Karpas-422 (cell line): Measurements from ENCODE around the gene ARHGAP22. TPM values are rescaled to one million over a fixed set of nuclear protein-coding genes. Genes with fewer than 3 reads are reported as not detected.

Experiments used
- DNase-seq: peaks from one replicate; pipeline ENCODE4 v3.0.0-alpha.2; 2015
- H2AFZ ChIP-seq: fragments of 200-600 bp; sonication (generic); 2 replicates; pipeline ENCODE4 v1.6.1; 2014; ENCODE audit warnings: antibody characterized with exemption, low read length, mixed read lengths
- H3K27ac ChIP-seq: fragments of 200-600 bp; sonication (generic); 2 replicates; pipeline ENCODE4 v1.5.1; 2014; ENCODE audit warnings: mild to moderate bottlenecking, low read length, moderate library complexity
- H3K27me3 ChIP-seq: fragments of 200-600 bp; sonication (generic); 2 replicates; pipeline ENCODE4 v1.6.1; 2014; ENCODE audit warnings: low read length, mixed read lengths
- H3K36me3 ChIP-seq: fragments of 200-600 bp; sonication (generic); 2 replicates; pipeline ENCODE4 v1.6.1; 2014; ENCODE audit warnings: low read length, mixed read lengths; ENCODE audit not compliant: insufficient read depth
- H3K4me1 ChIP-seq: fragments of 200-600 bp; sonication (generic); 2 replicates; pipeline ENCODE4 v1.6.1; 2014; ENCODE audit warnings: mild to moderate bottlenecking, low read length, mixed read lengths
- H3K4me2 ChIP-seq: fragments of 200-600 bp; sonication (generic); 2 replicates; pipeline ENCODE4 v1.6.1; 2014; ENCODE audit warnings: low read length, low read depth, mild to moderate bottlenecking; ENCODE audit not compliant: poor library complexity, severe bottlenecking
- H3K4me3 ChIP-seq: fragments of 200-600 bp; sonication (generic); 2 replicates; pipeline ENCODE4 v1.5.1; 2014; ENCODE audit warnings: mild to moderate bottlenecking, antibody characterized with exemption, low read length, mixed read lengths
- H3K79me2 ChIP-seq: fragments of 200-600 bp; sonication (generic); 2 replicates; pipeline ENCODE4 v1.6.1; 2014; ENCODE audit warnings: mild to moderate bottlenecking, low read length, mixed read lengths
- H3K9ac ChIP-seq: fragments of 200-600 bp; sonication (generic); 2 replicates; pipeline ENCODE4 v1.6.0; 2014; ENCODE audit warnings: low read length
- H3K9me2 ChIP-seq: fragments of 200-600 bp; sonication (generic), shearing (Covaris generic); replicated peaks from 2 replicates; pipeline ENCODE4 v1.6.0; 2014; ENCODE audit warnings: mild to moderate bottlenecking, low read length, moderate library complexity; ENCODE audit not compliant: insufficient read depth
- H3K9me3 ChIP-seq: fragments of 300-700, 200-600 bp; sonication (generic); 2 replicates; pipeline ENCODE4 v1.6.1; 2014; ENCODE audit warnings: low read length, mixed read lengths
- H4K20me1 ChIP-seq: fragments of 200-600 bp; sonication (generic); 2 replicates; pipeline ENCODE4 v1.6.1; 2014; ENCODE audit warnings: mild to moderate bottlenecking, antibody characterized with exemption, low read length, low read depth; ENCODE audit not compliant: insufficient read depth
- total RNA-seq: library from RNA; depleted of rRNA; stranded (reverse); fragments of >200 nt; shearing (Covaris generic); gene quantifications from 2 replicates; pipeline ENCODE4 v1.2.3, GENCODE V29; 2014; ENCODE audit warnings: low replicate concordance

ARHGAP22 gene
- total RNA-seq, 1 experiment from 2014 or later: 0.07 TPM

GRCh38 chr10:48412933-48413332 is 191.9 kb downstream of the ARHGAP22 start:
- Histone ChIP-seq H3K4me2 (no peak overlapping the region), H3K79me2 (no peaks in the 10 kb centered on the region), H3K9ac (no peak overlapping the region), H3K27ac (no peak overlapping the region), H2AFZ (no peak overlapping the region), H4K20me1 (no peaks in the 10 kb centered on the region), H3K9me2 (no peaks in the 10 kb centered on the region), H3K4me3 (no peak overlapping the region), H3K9me3 (no peaks in the 10 kb centered on the region), H3K27me3 (no peaks in the 10 kb centered on the region), H3K36me3 (no peaks in the 10 kb centered on the region), H3K4me1 (no peaks in the 10 kb centered on the region)
- DNase-seq: no peak

GRCh38 chr10:48412081-48412480 is 192.8 kb downstream of the ARHGAP22 start:
- no peaks in the 10 kb centered on the region for H3K27me3 ChIP-seq
- no peak overlapping the region for H3K9ac ChIP-seq
- H3K36me3 ChIP-seq: no peaks in the 10 kb centered on the region
- H3K9me2 ChIP-seq: no peaks in the 10 kb centered on the region
- no peak overlapping the region for H3K27ac ChIP-seq
- no peak for DNase-seq
- no peaks in the 10 kb centered on the region for H3K79me2 ChIP-seq
- no peaks in the 10 kb centered on the region for H3K9me3 ChIP-seq
- no peak overlapping the region for H3K4me2 ChIP-seq
- H4K20me1 ChIP-seq: no peaks in the 10 kb centered on the region
- no peak overlapping the region for H3K4me3 ChIP-seq
- H3K4me1 ChIP-seq: no peaks in the 10 kb centered on the region
- no peak overlapping the region for H2AFZ ChIP-seq

GRCh38 chr10:48411510-48411909 is 193.4 kb downstream of the ARHGAP22 start:
- H3K9ac ChIP-seq: no peak overlapping the region
- H4K20me1 ChIP-seq: no peaks in the 10 kb centered on the region
- H3K4me1 ChIP-seq: no peaks in the 10 kb centered on the region
- H3K4me2 ChIP-seq: no peak overlapping the region
- no peaks in the 10 kb centered on the region for H3K9me3 ChIP-seq
- no peak for DNase-seq
- H3K27me3 ChIP-seq: no peaks in the 10 kb centered on the region
- no peak overlapping the region for H2AFZ ChIP-seq
- H3K27ac ChIP-seq: no peak overlapping the region
- no peaks in the 10 kb centered on the region for H3K36me3 ChIP-seq
- no peak overlapping the region for H3K4me3 ChIP-seq
- no peaks in the 10 kb centered on the region for H3K9me2 ChIP-seq
- no peaks in the 10 kb centered on the region for H3K79me2 ChIP-seq

GRCh38 chr10:48410503-48410902 is 194.4 kb downstream of the ARHGAP22 start:
- DNase-seq: no peak
- Histone ChIP-seq H3K4me2 (no peak overlapping the region), H3K4me3 (no peak overlapping the region), H3K9ac (no peak overlapping the region), H3K27ac (no peak overlapping the region), H2AFZ (no peak overlapping the region), H3K9me2 (no peaks in the 10 kb centered on the region), H3K9me3 (no peaks in the 10 kb centered on the region), H3K36me3 (no peaks in the 10 kb centered on the region), H3K27me3 (no peaks in the 10 kb centered on the region), H3K4me1 (no peaks in the 10 kb centered on the region), H3K79me2 (no peaks in the 10 kb centered on the region), H4K20me1 (no peaks in the 10 kb centered on the region)

- Histone ChIP-seq H3K4me2 (no peak overlapping the region), H3K4me3 (no peak overlapping the region), H3K9me3 (no peaks in the 10 kb centered on the region), H3K27ac (no peak overlapping the region), H3K36me3 (no peaks in the 10 kb centered on the region), H3K9ac (no peak overlapping the region), H3K79me2 (no peaks in the 10 kb centered on the region), H3K9me2 (no peaks in the 10 kb centered on the region), H4K20me1 (peaks cover 3% of the 10 kb centered on the region; the same call in 1 of the 2 replicates), H3K4me1 (no peaks in the 10 kb centered on the region), H2AFZ (no peak overlapping the region), H3K27me3 (no peaks in the 10 kb centered on the region)
- DNase-seq: no peak
Measured at GRCh38 chr10:48406658-48407057, 198.2 kb downstream of the ARHGAP22 start.

GRCh38 chr10:48406204-48406603 is 198.7 kb downstream of the ARHGAP22 start:
- Histone ChIP-seq H3K79me2 (no peaks in the 10 kb centered on the region), H3K9ac (no peak overlapping the region), H3K4me3 (no peak overlapping the region), H3K27ac (no peak overlapping the region), H3K36me3 (no peaks in the 10 kb centered on the region), H3K27me3 (no peaks in the 10 kb centered on the region), H3K9me3 (no peaks in the 10 kb centered on the region), H4K20me1 (peaks cover 3% of the 10 kb centered on the region; the same call in 1 of the 2 replicates), H2AFZ (no peak overlapping the region), H3K4me1 (no peaks in the 10 kb centered on the region), H3K9me2 (no peaks in the 10 kb centered on the region), H3K4me2 (no peak overlapping the region)
- DNase-seq: no peak

- Histone ChIP-seq H3K27ac (no peak overlapping the region), H3K9ac (no peak overlapping the region), H3K9me2 (no peaks in the 10 kb centered on the region), H3K4me2 (no peak overlapping the region), H3K4me3 (no peak overlapping the region), H3K9me3 (no peaks in the 10 kb centered on the region), H3K4me1 (no peaks in the 10 kb centered on the region), H3K79me2 (no peaks in the 10 kb centered on the region), H3K36me3 (no peaks in the 10 kb centered on the region), H3K27me3 (no peaks in the 10 kb centered on the region), H4K20me1 (peaks cover 12% of the 10 kb centered on the region; the same call in 1 of the 2 replicates), H2AFZ (no peak overlapping the region)
- no peak for DNase-seq
Measured at GRCh38 chr10:48404646-48405045, 200.2 kb downstream of the ARHGAP22 start.

GRCh38 chr10:48400850-48401220 is 204.0 kb downstream of the ARHGAP22 start:
- Histone ChIP-seq H3K36me3 (no peaks in the 10 kb centered on the region), H3K27ac (no peak overlapping the region), H4K20me1 (peaks cover 18% of the 10 kb centered on the region; the same call in 1 of the 2 replicates), H3K4me3 (no peak overlapping the region), H3K9me3 (no peaks in the 10 kb centered on the region), H3K4me1 (no peaks in the 10 kb centered on the region), H2AFZ (no peak overlapping the region), H3K27me3 (no peaks in the 10 kb centered on the region), H3K79me2 (no peaks in the 10 kb centered on the region), H3K4me2 (no peak overlapping the region), H3K9me2 (no peaks in the 10 kb centered on the region), H3K9ac (no peak overlapping the region)
- no peak for DNase-seq
